Stimulated activated CD4-positive, alpha-beta T cell treated with anti-CD3 and anti-CD28 coated beads, Interleukin-4, amount 100 ng/mL, for 48 hours (primary cell): ENCODE data around the gene DHX15.

ENCODE experiments used
- DNase-seq, 2 donors: peaks; one replicate each; pipeline ENCODE4 v3.0.0-alpha.2; 2020; ENCODE audit warnings: low read depth in 2 of 2

DHX15 gene

DNA sequence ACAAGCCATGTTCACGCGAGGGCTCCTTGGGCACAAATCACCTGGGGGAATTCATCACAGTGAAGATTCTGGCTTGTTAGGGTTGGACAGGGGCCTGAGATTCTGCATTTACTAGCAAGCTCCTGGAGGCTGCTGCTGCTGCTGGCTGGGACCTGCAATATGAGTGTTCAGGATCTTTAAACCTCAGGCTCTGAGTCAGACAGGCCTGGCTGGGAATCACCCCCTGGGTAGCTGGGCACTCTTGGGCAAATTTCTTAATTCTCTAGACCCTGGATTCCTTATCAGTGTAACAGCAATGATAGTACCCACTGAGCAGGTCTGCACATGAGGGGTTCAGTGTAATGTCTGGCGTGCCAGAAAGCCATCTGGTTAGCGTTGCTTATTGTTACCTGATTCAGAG is 101.5 kb downstream of the DHX15 start:
- DNase-seq = no peak

DNA sequence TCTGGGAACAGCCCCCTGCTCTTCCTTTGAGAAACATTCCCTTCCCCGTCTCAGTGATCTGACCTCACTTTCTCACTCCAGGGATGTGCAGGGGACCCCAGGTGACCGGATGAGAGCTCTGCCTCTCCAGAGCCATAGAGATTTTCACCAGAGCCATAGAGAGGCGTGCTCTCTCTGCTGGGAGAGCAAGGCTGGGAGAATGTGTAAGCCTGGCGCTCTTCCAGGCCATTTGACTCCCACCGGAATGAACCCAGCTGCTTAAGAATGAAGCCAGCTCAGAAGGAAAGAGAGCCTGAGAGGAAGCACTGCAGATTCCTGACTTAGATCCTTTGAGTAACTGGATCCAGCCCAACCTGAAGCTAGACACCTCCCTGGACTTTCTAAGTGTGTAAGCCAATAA is 106.4 kb downstream of the DHX15 start:
- no peak for DNase-seq
